Karpas-422 (cell line): ENCODE data around the gene PCED1A. TPM values are rescaled to one million over a fixed set of nuclear protein-coding genes. Genes with fewer than 3 reads are reported as not detected.
"Not testable (repeated sequence)": the region's sequence is repeated elsewhere in the genome, so short reads cannot be mapped to it uniquely, and the experiment has no call there.

ENCODE experiments used
- DNase-seq: peaks from one replicate; pipeline ENCODE4 v3.0.0-alpha.2; 2015
- H2AFZ ChIP-seq: fragments of 200-600 bp; sonication (generic); 2 replicates; pipeline ENCODE4 v1.6.1; 2014; ENCODE audit warnings: antibody characterized with exemption, low read length, mixed read lengths
- H3K27ac ChIP-seq: fragments of 200-600 bp; sonication (generic); 2 replicates; pipeline ENCODE4 v1.5.1; 2014; ENCODE audit warnings: mild to moderate bottlenecking, low read length, moderate library complexity
- H3K27me3 ChIP-seq: fragments of 200-600 bp; sonication (generic); 2 replicates; pipeline ENCODE4 v1.6.1; 2014; ENCODE audit warnings: low read length, mixed read lengths
- H3K36me3 ChIP-seq: fragments of 200-600 bp; sonication (generic); 2 replicates; pipeline ENCODE4 v1.6.1; 2014; ENCODE audit warnings: low read length, mixed read lengths; ENCODE audit not compliant: insufficient read depth
- H3K4me1 ChIP-seq: fragments of 200-600 bp; sonication (generic); 2 replicates; pipeline ENCODE4 v1.6.1; 2014; ENCODE audit warnings: mild to moderate bottlenecking, low read length, mixed read lengths
- H3K4me2 ChIP-seq: fragments of 200-600 bp; sonication (generic); 2 replicates; pipeline ENCODE4 v1.6.1; 2014; ENCODE audit warnings: low read length, low read depth, mild to moderate bottlenecking; ENCODE audit not compliant: poor library complexity, severe bottlenecking
- H3K4me3 ChIP-seq: fragments of 200-600 bp; sonication (generic); 2 replicates; pipeline ENCODE4 v1.5.1; 2014; ENCODE audit warnings: mild to moderate bottlenecking, antibody characterized with exemption, low read length, mixed read lengths
- H3K79me2 ChIP-seq: fragments of 200-600 bp; sonication (generic); 2 replicates; pipeline ENCODE4 v1.6.1; 2014; ENCODE audit warnings: mild to moderate bottlenecking, low read length, mixed read lengths
- H3K9ac ChIP-seq: fragments of 200-600 bp; sonication (generic); 2 replicates; pipeline ENCODE4 v1.6.0; 2014; ENCODE audit warnings: low read length
- H3K9me2 ChIP-seq: fragments of 200-600 bp; sonication (generic), shearing (Covaris generic); replicated peaks from 2 replicates; pipeline ENCODE4 v1.6.0; 2014; ENCODE audit warnings: mild to moderate bottlenecking, low read length, moderate library complexity; ENCODE audit not compliant: insufficient read depth
- H3K9me3 ChIP-seq: fragments of 300-700, 200-600 bp; sonication (generic); 2 replicates; pipeline ENCODE4 v1.6.1; 2014; ENCODE audit warnings: low read length, mixed read lengths
- H4K20me1 ChIP-seq: fragments of 200-600 bp; sonication (generic); 2 replicates; pipeline ENCODE4 v1.6.1; 2014; ENCODE audit warnings: mild to moderate bottlenecking, antibody characterized with exemption, low read length, low read depth; ENCODE audit not compliant: insufficient read depth
- total RNA-seq: library from RNA; depleted of rRNA; stranded (reverse); fragments of >200 nt; shearing (Covaris generic); gene quantifications from 2 replicates; pipeline ENCODE4 v1.2.3, GENCODE V29; 2014; ENCODE audit warnings: low replicate concordance

The PCED1A gene
- total RNA-seq, 1 experiment from 2014 or later = 19.0 TPM

- H3K27ac ChIP-seq = no peak overlapping the region
- no peak overlapping the region for H3K4me2 ChIP-seq
- no peak overlapping the region for H3K9ac ChIP-seq
- H3K4me3 ChIP-seq = no peak overlapping the region
- H3K79me2 ChIP-seq = no peaks in the 10 kb centered on the region
- no peaks in the 10 kb centered on the region for H3K9me3 ChIP-seq
- H3K4me1 ChIP-seq = peaks cover 21% of the 10 kb centered on the region
- no peak overlapping the region for H2AFZ ChIP-seq
- no peak for DNase-seq
- no peaks in the 10 kb centered on the region for H3K9me2 ChIP-seq
- H3K27me3 ChIP-seq = no peaks in the 10 kb centered on the region
- no peaks in the 10 kb centered on the region for H4K20me1 ChIP-seq
- no peaks in the 10 kb centered on the region for H3K36me3 ChIP-seq
Measured at GRCh38 chr20:2833761-2834160, 6.7 kb downstream of the PCED1A start.

GRCh38 chr20:2831206-2831605 lies 9.2 kb downstream of the PCED1A start:
- H3K9ac ChIP-seq, H3K4me3 ChIP-seq, H3K27ac ChIP-seq, H3K9me3 ChIP-seq, H3K79me2 ChIP-seq, DNase-seq, H3K27me3 ChIP-seq, H3K4me2 ChIP-seq, H3K9me2 ChIP-seq, H3K36me3 ChIP-seq, H2AFZ ChIP-seq, H4K20me1 ChIP-seq: not testable (repeated sequence)
- H3K4me1 ChIP-seq = peaks cover 15% of the 10 kb centered on the region

GRCh38 chr20:2829376-2829775 lies 11.1 kb downstream of the PCED1A start:
- Histone ChIP-seq H3K4me2 (no peak overlapping the region), H3K27ac (no peak overlapping the region), H3K79me2 (no peaks in the 10 kb centered on the region), H3K4me1 (peaks cover 21% of the 10 kb centered on the region), H3K9me3 (no peaks in the 10 kb centered on the region), H3K36me3 (no peaks in the 10 kb centered on the region), H4K20me1 (no peaks in the 10 kb centered on the region), H3K27me3 (no peaks in the 10 kb centered on the region), H3K4me3 (no peak overlapping the region), H2AFZ (no peak overlapping the region), H3K9me2 (no peaks in the 10 kb centered on the region), H3K9ac (no peak overlapping the region)
- no peak for DNase-seq

- Histone ChIP-seq H2AFZ (no peak overlapping the region), H3K9ac (no peak overlapping the region), H4K20me1 (no peaks in the 10 kb centered on the region), H3K36me3 (no peaks in the 10 kb centered on the region), H3K4me3 (no peak overlapping the region), H3K4me1 (peaks cover 17% of the 10 kb centered on the region), H3K4me2 (peak overlapping the region; percentile 51), H3K79me2 (no peaks in the 10 kb centered on the region), H3K27ac (no peak overlapping the region), H3K9me2 (no peaks in the 10 kb centered on the region), H3K9me3 (no peaks in the 10 kb centered on the region), H3K27me3 (no peaks in the 10 kb centered on the region)
- peak; percentile 59 for DNase-seq
Measured at GRCh38 chr20:2826655-2827054, 13.8 kb downstream of the PCED1A start.

GRCh38 chr20:2825761-2826160 lies 14.7 kb downstream of the PCED1A start:
- peaks cover 17% of the 10 kb centered on the region for H3K4me1 ChIP-seq

GRCh38 chr20:2822073-2822472 lies 18.4 kb downstream of the PCED1A start:
- H2AFZ ChIP-seq = no peak overlapping the region

More at GRCh38 chr20:2825761-2826160, 14.7 kb downstream of the PCED1A start:
- Histone ChIP-seq H3K9ac (no peak overlapping the region), H3K36me3 (no peaks in the 10 kb centered on the region), H3K9me3 (no peaks in the 10 kb centered on the region), H3K9me2 (no peaks in the 10 kb centered on the region), H4K20me1 (no peaks in the 10 kb centered on the region), H3K79me2 (no peaks in the 10 kb centered on the region), H3K4me3 (no peak overlapping the region), H3K4me2 (no peak overlapping the region), H2AFZ (no peak overlapping the region), H3K27ac (no peak overlapping the region), H3K27me3 (no peaks in the 10 kb centered on the region)
- DNase-seq = no peak

GRCh38 chr20:2820896-2821869 lies 19.3 kb downstream of the PCED1A start:
- Histone ChIP-seq H3K79me2 (no peaks in the 10 kb centered on the region), H3K27me3 (no peaks in the 10 kb centered on the region), H3K4me2 (no peak overlapping the region), H3K9me3 (no peaks in the 10 kb centered on the region), H3K36me3 (no peaks in the 10 kb centered on the region), H2AFZ (no peak overlapping the region), H3K4me3 (no peak overlapping the region), H3K4me1 (peaks cover 6% of the 10 kb centered on the region), H4K20me1 (no peaks in the 10 kb centered on the region), H3K27ac (no peak overlapping the region), H3K9ac (no peak overlapping the region), H3K9me2 (no peaks in the 10 kb centered on the region)
- DNase-seq = no peak

More at GRCh38 chr20:2822073-2822472, 18.4 kb downstream of the PCED1A start:
- Histone ChIP-seq H3K9ac (no peak overlapping the region), H3K27me3 (no peaks in the 10 kb centered on the region), H3K9me3 (no peaks in the 10 kb centered on the region), H3K4me2 (no peak overlapping the region), H3K27ac (no peak overlapping the region), H4K20me1 (no peaks in the 10 kb centered on the region), H3K36me3 (no peaks in the 10 kb centered on the region), H3K79me2 (no peaks in the 10 kb centered on the region), H3K4me1 (peaks cover 15% of the 10 kb centered on the region), H3K9me2 (no peaks in the 10 kb centered on the region), H3K4me3 (no peak overlapping the region)
- DNase-seq = no peak

- no peak overlapping the region for H3K9ac ChIP-seq
- H3K9me3 ChIP-seq = no peaks in the 10 kb centered on the region
- no peaks in the 10 kb centered on the region for H3K79me2 ChIP-seq
- no peak overlapping the region for H3K4me3 ChIP-seq
- no peaks in the 10 kb centered on the region for H3K9me2 ChIP-seq
- no peak overlapping the region for H3K4me2 ChIP-seq
- no peak overlapping the region for H2AFZ ChIP-seq
- DNase-seq = no peak
- H3K27ac ChIP-seq = no peak overlapping the region
- H3K27me3 ChIP-seq = no peaks in the 10 kb centered on the region
- no peaks in the 10 kb centered on the region for H3K36me3 ChIP-seq
- no peaks in the 10 kb centered on the region for H4K20me1 ChIP-seq
- H3K4me1 ChIP-seq = no peaks in the 10 kb centered on the region
Measured at GRCh38 chr20:2820084-2820895, 20.2 kb downstream of the PCED1A start.
